ENCODE results near the gene PACS1. TPM values are rescaled to one million over a fixed set of nuclear protein-coding genes. Genes with fewer than 3 reads are reported as not detected.

Gene PACS1
- total and polyA plus RNA-seq, 8 donors: 14.7 to 269 (median 51.0) TPM

GRCh38 chr11:66184728-66185127, 114.7 kb downstream of the PACS1 start:
- intact Hi-C loops (cut with DNase I; ENCODE audit: low total_unique reads): no loop called here
- Histone ChIP-seq H3K4me1 (peaks cover 0 to 29% (median 11%) of the 10 kb centered on the region in 4 donors), H3K27me3 (no peaks in the 10 kb centered on the region), H3K4me3 (no peak overlapping the region), H3K9me3 (no peaks in the 10 kb centered on the region), H3K36me3 (peaks cover 0 to 14% (median 0%) of the 10 kb centered on the region in 4 donors), H3K27ac (no peak overlapping the region)
- TF ChIP-seq POLR2A (IDR thresholded peaks at IDR 0.05) (no peak), EP300 (IDR thresholded peaks at IDR 0.05) (no peak), CTCF (IDR thresholded peaks at IDR 0.05) (no peak), POLR2AphosphoS5 (IDR thresholded peaks at IDR 0.05) (no peak)
- 89 to 94% (median 92%) methylated on average over 4 of the region's 4 CpGs for WGBS, 5 donors
- no peak for DNase-seq

- DNase-seq: no peak
- WGBS, 5 donors: 94 to 98% (median 96%) methylated on average over 6 of the region's 6 CpGs
- Histone ChIP-seq H3K27me3 (no peaks in the 10 kb centered on the region), H3K4me3 (no peak overlapping the region), H3K36me3 (peaks cover 0 to 16% (median 0%) of the 10 kb centered on the region in 4 donors), H3K4me1 (peaks cover 0 to 31% (median 15%) of the 10 kb centered on the region in 4 donors), H3K9me3 (no peaks in the 10 kb centered on the region), H3K27ac (no peak overlapping the region)
- TF ChIP-seq CTCF (IDR thresholded peaks at IDR 0.05) (no peak), POLR2AphosphoS5 (IDR thresholded peaks at IDR 0.05) (no peak), POLR2A (IDR thresholded peaks at IDR 0.05) (no peak), EP300 (IDR thresholded peaks at IDR 0.05) (no peak)
- intact Hi-C loops (cut with DNase I; ENCODE audit: low total_unique reads): no loop called here
These were observed 116.4 kb downstream of the PACS1 start for GRCh38 chr11:66186470-66186869.

GRCh38 chr11:66187453-66187852, 117.4 kb downstream of the PACS1 start:
- peaks cover 5 to 28% (median 17%) of the 10 kb centered on the region in 4 donors for H3K4me1 ChIP-seq
- H3K4me3 ChIP-seq: no peak overlapping the region
- no peaks in the 10 kb centered on the region for H3K9me3 ChIP-seq
- DNase-seq: no peak
- H3K27ac ChIP-seq: no peak overlapping the region
- H3K36me3 ChIP-seq: peaks cover 0 to 16% (median 0%) of the 10 kb centered on the region in 4 donors
- TF ChIP-seq EP300 (IDR thresholded peaks at IDR 0.05): no peak
- TF ChIP-seq POLR2AphosphoS5 (IDR thresholded peaks at IDR 0.05): no peak
- no peak for TF ChIP-seq CTCF (IDR thresholded peaks at IDR 0.05)
- TF ChIP-seq POLR2A (IDR thresholded peaks at IDR 0.05): no peak
- 93 to 98% (median 97%) methylated on average over 4 of the region's 4 CpGs for WGBS, 5 donors
- intact Hi-C loops (cut with DNase I; ENCODE audit: low total_unique reads): no loop called here
- H3K27me3 ChIP-seq: no peaks in the 10 kb centered on the region

- Histone ChIP-seq H3K4me3 (no peak overlapping the region), H3K4me1 (peaks cover 5 to 25% (median 16%) of the 10 kb centered on the region in 4 donors), H3K27me3 (no peaks in the 10 kb centered on the region), H3K9me3 (no peaks in the 10 kb centered on the region), H3K36me3 (peaks cover 4 to 24% (median 8%) of the 10 kb centered on the region in 4 donors), H3K27ac (no peak overlapping the region)
- TF ChIP-seq EP300 (IDR thresholded peaks at IDR 0.05) (no peak), POLR2AphosphoS5 (IDR thresholded peaks at IDR 0.05) (no peak), POLR2A (IDR thresholded peaks at IDR 0.05) (no peak), CTCF (IDR thresholded peaks at IDR 0.05) (no peak)
- WGBS, 5 donors: 70 to 84% (median 82%) methylated on average over 3 of the region's 3 CpGs
- DNase-seq: no peak
- intact Hi-C loops (cut with DNase I; ENCODE audit: low total_unique reads): no loop called here
These were observed 118.5 kb downstream of the PACS1 start for GRCh38 chr11:66188580-66188979.

Data from stomach (tissue), 9 donors.